HEK293 (cell line): ENCODE results near the gene CEBPA.

ENCODE experiments used
- GLI4 ChIP-seq: fragments of 450-650 bp; formaldehyde crosslinking; IDR thresholded peaks from 2 replicates; pipeline ENCODE4 v1.5.1; 2016; ENCODE audit warnings: missing biosample characterization, missing genetic modification characterization
- HIC1 ChIP-seq: fragments of 450-650 bp; formaldehyde crosslinking; IDR thresholded peaks from 2 replicates; pipeline ENCODE4 v1.5.1; 2016; ENCODE audit warnings: missing biosample characterization, missing genetic modification characterization
- IKZF3 ChIP-seq: fragments of 450-650 bp; IDR thresholded peaks from 2 replicates; pipeline ENCODE4 v1.5.0; 2018; ENCODE audit warnings: missing biosample characterization, mild to moderate bottlenecking, missing genetic modification characterization, moderate library complexity
- PATZ1 ChIP-seq: fragments of 450-650 bp; formaldehyde crosslinking; IDR thresholded peaks from 2 replicates; pipeline ENCODE4 v1.5.1; 2016; ENCODE audit warnings: missing biosample characterization, missing genetic modification characterization
- REST ChIP-seq: fragments of 450-650 bp; formaldehyde crosslinking; IDR thresholded peaks from 2 replicates; pipeline ENCODE4 v1.5.1; 2016; ENCODE audit warnings: missing biosample characterization, missing genetic modification characterization
- SCRT2 ChIP-seq: fragments of 450-650 bp; formaldehyde crosslinking; IDR thresholded peaks from 2 replicates; pipeline ENCODE4 v1.5.1; 2016; ENCODE audit warnings: missing biosample characterization, missing genetic modification characterization
- ZBTB10 ChIP-seq: fragments of 450-650 bp; formaldehyde crosslinking; IDR thresholded peaks from 2 replicates; pipeline ENCODE4 v1.5.1; 2016; ENCODE audit warnings: missing biosample characterization, missing genetic modification characterization
- ZBTB20 ChIP-seq: fragments of 450-650 bp; formaldehyde crosslinking; IDR thresholded peaks from 2 replicates; pipeline ENCODE4 v1.5.1; 2016; ENCODE audit warnings: missing biosample characterization, missing genetic modification characterization
- ZBTB48 ChIP-seq: fragments of 450-650 bp; formaldehyde crosslinking; IDR thresholded peaks from 2 replicates; pipeline ENCODE4 v1.5.1; 2016; ENCODE audit warnings: missing biosample characterization, missing genetic modification characterization
- ZBTB8A ChIP-seq: fragments of 450-650 bp; formaldehyde crosslinking; IDR thresholded peaks from 2 replicates; pipeline ENCODE4 v1.5.1; 2016; ENCODE audit warnings: missing biosample characterization, missing genetic modification characterization
- ZEB2 ChIP-seq: fragments of 450-650 bp; formaldehyde crosslinking; IDR thresholded peaks from 2 replicates; pipeline ENCODE4 v1.5.1; 2016; ENCODE audit warnings: missing biosample characterization, missing genetic modification characterization
- ZIC2 ChIP-seq: fragments of 450-650 bp; formaldehyde crosslinking; IDR thresholded peaks from 2 replicates; pipeline ENCODE4 v1.5.1; 2016; ENCODE audit warnings: missing biosample characterization, missing genetic modification characterization
- ZNF184 ChIP-seq: fragments of 450-650 bp; IDR thresholded peaks from 2 replicates; pipeline ENCODE4 v1.5.1; 2018; ENCODE audit warnings: missing biosample characterization, mild to moderate bottlenecking, missing genetic modification characterization
- ZNF19 ChIP-seq: fragments of 450-650 bp; formaldehyde crosslinking; IDR thresholded peaks from 2 replicates; pipeline ENCODE4; 2016; ENCODE audit warnings: missing biosample characterization, missing genetic modification characterization, low read depth
- ZNF202 ChIP-seq: fragments of 450-650 bp; formaldehyde crosslinking; IDR thresholded peaks from 2 replicates; pipeline ENCODE4 v1.5.1; 2016; ENCODE audit warnings: missing biosample characterization, missing genetic modification characterization, borderline replicate concordance
- ZNF223 ChIP-seq: fragments of 450-650 bp; formaldehyde crosslinking; IDR thresholded peaks from 2 replicates; pipeline ENCODE4 v1.5.1; 2016; ENCODE audit warnings: missing biosample characterization, missing genetic modification characterization
- ZNF23 ChIP-seq: fragments of 450-650 bp; formaldehyde crosslinking; IDR thresholded peaks from 2 replicates; pipeline ENCODE4 v1.5.1; 2016; ENCODE audit warnings: missing biosample characterization, missing genetic modification characterization, borderline replicate concordance
- ZNF24 ChIP-seq: fragments of 450-650 bp; formaldehyde crosslinking; IDR thresholded peaks from 2 replicates; pipeline ENCODE4 v1.5.1; 2016; ENCODE audit warnings: missing biosample characterization, missing genetic modification characterization
- ZNF324 ChIP-seq: fragments of 450-650 bp; formaldehyde crosslinking; IDR thresholded peaks from 2 replicates; pipeline ENCODE4 v1.5.1; 2016; ENCODE audit warnings: missing biosample characterization, missing genetic modification characterization
- ZNF335 ChIP-seq: fragments of 450-650 bp; formaldehyde crosslinking; conservative IDR thresholded peaks from 2 replicates; pipeline ENCODE4 v1.5.1; 2016; ENCODE audit warnings: missing biosample characterization, missing genetic modification characterization
- ZNF366 ChIP-seq: fragments of 450-650 bp; formaldehyde crosslinking; conservative IDR thresholded peaks from 2 replicates; pipeline ENCODE4 v1.5.1; 2016; ENCODE audit warnings: missing biosample characterization, missing genetic modification characterization
- ZNF449 ChIP-seq: fragments of 450-650 bp; formaldehyde crosslinking; IDR thresholded peaks from 2 replicates; pipeline ENCODE4 v1.5.1; 2017; ENCODE audit warnings: missing biosample characterization, mild to moderate bottlenecking, missing genetic modification characterization, moderate library complexity
- ZNF561 ChIP-seq: fragments of 450-650 bp; IDR thresholded peaks from 2 replicates; pipeline ENCODE4 v1.5.1; 2018; ENCODE audit warnings: missing biosample characterization, missing genetic modification characterization, borderline replicate concordance
- ZNF596 ChIP-seq: fragments of 450-650 bp; IDR thresholded peaks from 2 replicates; pipeline ENCODE4 v1.5.0; 2018; ENCODE audit warnings: missing biosample characterization, mild to moderate bottlenecking, missing genetic modification characterization, moderate library complexity
- ZNF621 ChIP-seq: fragments of 450-650 bp; formaldehyde crosslinking; IDR thresholded peaks from 2 replicates; pipeline ENCODE4 v1.5.1; 2017; ENCODE audit warnings: missing biosample characterization, missing genetic modification characterization
- ZNF76 ChIP-seq: fragments of 450-650 bp; formaldehyde crosslinking; IDR thresholded peaks from 2 replicates; pipeline ENCODE4; 2016; ENCODE audit warnings: low read depth, missing biosample characterization, missing genetic modification characterization, borderline replicate concordance
- ZNF768 ChIP-seq: fragments of 450-650 bp; formaldehyde crosslinking; IDR thresholded peaks from 2 replicates; pipeline ENCODE4 v1.5.1; 2018; ENCODE audit warnings: missing biosample characterization, mild to moderate bottlenecking, missing genetic modification characterization
- ZSCAN30 ChIP-seq: fragments of 450-650 bp; IDR thresholded peaks from 2 replicates; pipeline ENCODE4 v1.5.1; 2018; ENCODE audit warnings: missing biosample characterization, mild to moderate bottlenecking, missing genetic modification characterization, moderate library complexity

Gene CEBPA

GRCh38 chr19:33348301-33349010, 46.1 kb upstream of the CEBPA start (continued):
- TF ChIP-seq PATZ1 (tag by site-specific recombination), result peak; percentile 47; the same call in 1 of the 2 replicates
- TF ChIP-seq ZEB2 (tag by site-specific recombination), result no peak
- TF ChIP-seq ZSCAN30, result peak; percentile 27; the same call in 1 of the 2 replicates
- no peak for TF ChIP-seq HIC1 (tag by site-specific recombination)
- no peak for TF ChIP-seq ZNF596 (tag by site-specific recombination)
- peak; percentile 92 for TF ChIP-seq ZNF335 (tag by site-specific recombination)
- TF ChIP-seq ZNF449 (tag by site-specific recombination), result peak; percentile 97
- peak; percentile 76 for TF ChIP-seq ZNF366 (tag by site-specific recombination)
- TF ChIP-seq ZNF768 (tag by site-specific recombination), result no peak
- TF ChIP-seq ZBTB48 (tag by site-specific recombination), result peak; percentile 25
- TF ChIP-seq ZNF19 (tag by site-specific recombination), result no peak
- TF ChIP-seq ZNF23 (tag by site-specific recombination), result no peak
- TF ChIP-seq ZBTB8A (tag by site-specific recombination), result peak; percentile 53
- TF ChIP-seq ZNF621, result no peak
- TF ChIP-seq ZNF76, result peak; percentile 27; the same call in 1 of the 2 replicates
- peak; percentile 72 for TF ChIP-seq ZBTB20 (tag by site-specific recombination)
- peak; percentile 76 for TF ChIP-seq IKZF3 (tag by site-specific recombination)
- TF ChIP-seq ZNF223 (tag by site-specific recombination), result 0 out of 2 replicates have a peak, but pooled peaks have one; percentile 62
- no peak for TF ChIP-seq ZNF202 (tag by site-specific recombination)
- 0 out of 2 replicates have a peak, but pooled peaks have one; percentile 35 for TF ChIP-seq ZNF324 (tag by site-specific recombination)
- 0 out of 2 replicates have a peak, but pooled peaks have one; percentile 24 for TF ChIP-seq ZNF561
- TF ChIP-seq REST (tag by site-specific recombination), result peak; percentile 95
- TF ChIP-seq ZBTB10 (tag by site-specific recombination), result peak; percentile 36; the same call in 1 of the 2 replicates
- peak; percentile 84 for TF ChIP-seq ZIC2
- TF ChIP-seq ZNF24 (tag by site-specific recombination), result 0 out of 2 replicates have a peak, but pooled peaks have one; percentile 24
- no peak for TF ChIP-seq ZNF184 (tag by site-specific recombination)
- TF ChIP-seq SCRT2, result no peak; the same call in 1 of the 2 replicates
- TF ChIP-seq GLI4, result no peak
